KMS-11 (cell line): ENCODE results near the gene SULT4A1.

Source experiments
- H2AFZ ChIP-seq: fragments of 200-600 bp; sonication (generic); 2 replicates; pipeline ENCODE4 v1.6.1; 2016; ENCODE audit warnings: antibody characterized with exemption, mixed run types, low read depth
- H3K27ac ChIP-seq: fragments of 200-600 bp; sonication (generic); 2 replicates; pipeline ENCODE4 v1.6.1; 2016; ENCODE audit warnings: mild to moderate bottlenecking, mixed run types
- H3K27me3 ChIP-seq: fragments of 200-600 bp; sonication (generic); 2 replicates; pipeline ENCODE4 v1.6.1; 2017; ENCODE audit warnings: mild to moderate bottlenecking, low read depth, mixed run types, moderate library complexity; ENCODE audit not compliant: insufficient read depth
- H3K36me3 ChIP-seq: fragments of 200-600 bp; sonication (generic); 2 replicates; pipeline ENCODE4 v1.6.1; 2017; ENCODE audit warnings: mild to moderate bottlenecking, mixed run types; ENCODE audit not compliant: insufficient read depth
- H3K4me1 ChIP-seq: fragments of 200-600 bp; sonication (generic); 2 replicates; pipeline ENCODE4 v1.6.1; 2016; ENCODE audit warnings: mild to moderate bottlenecking, low read depth, mixed run types; ENCODE audit not compliant: poor library complexity, severe bottlenecking
- H3K4me2 ChIP-seq: fragments of 200-600 bp; sonication (generic); 2 replicates; pipeline ENCODE4 v1.7.0; 2016; ENCODE audit warnings: mild to moderate bottlenecking, mixed run types
- H3K4me3 ChIP-seq: fragments of 200-600 bp; sonication (generic); IDR thresholded peaks from 2 replicates; pipeline ENCODE4 v1.6.1; 2017; ENCODE audit warnings: low read depth, low read length, mixed read lengths; ENCODE audit not compliant: insufficient read depth
- H3K79me2 ChIP-seq: fragments of 200-600 bp; sonication (generic); 2 replicates; pipeline ENCODE4 v1.6.1; 2016; ENCODE audit warnings: low read depth, mixed run types; ENCODE audit not compliant: insufficient read depth
- H3K9ac ChIP-seq: fragments of 200-600 bp; sonication (generic); 2 replicates; pipeline ENCODE4 v1.6.1; 2016; ENCODE audit warnings: mild to moderate bottlenecking, mixed run types
- H4K20me1 ChIP-seq: fragments of 200-600 bp; sonication (generic); 2 replicates; pipeline ENCODE4 v1.6.1; 2016; ENCODE audit warnings: mild to moderate bottlenecking, mixed run types; ENCODE audit not compliant: insufficient read depth
- CTCF ChIP-seq: fragments of 200-600 bp; sonication (generic); conservative IDR thresholded peaks from 2 replicates; pipeline ENCODE4 v1.6.1; 2017; ENCODE audit warnings: low read depth, mild to moderate bottlenecking, antibody characterized with exemption, low read length, moderate library complexity, mixed read lengths

Gene SULT4A1

GRCh38 chr22:43843783-43844530, 18.4 kb downstream of the SULT4A1 start:
- Histone ChIP-seq H3K9ac (no peak overlapping the region), H2AFZ (no peak overlapping the region), H3K27ac (no peak overlapping the region), H3K27me3 (peaks cover 48% of the 10 kb centered on the region), H3K36me3 (no peaks in the 10 kb centered on the region), H3K79me2 (no peaks in the 10 kb centered on the region), H4K20me1 (no peaks in the 10 kb centered on the region), H3K4me3 (no peak overlapping the region), H3K4me1 (no peaks in the 10 kb centered on the region), H3K4me2 (no peak overlapping the region)
- no peak for TF ChIP-seq CTCF

GRCh38 chr22:43841742-43842141, 20.6 kb downstream of the SULT4A1 start:
- Histone ChIP-seq H3K4me3 (no peak overlapping the region), H2AFZ (no peak overlapping the region), H3K36me3 (no peaks in the 10 kb centered on the region), H3K27me3 (peaks cover 58% of the 10 kb centered on the region), H3K27ac (no peak overlapping the region), H4K20me1 (no peaks in the 10 kb centered on the region), H3K4me2 (no peak overlapping the region), H3K9ac (no peak overlapping the region), H3K4me1 (no peaks in the 10 kb centered on the region), H3K79me2 (no peaks in the 10 kb centered on the region)
- no peak for TF ChIP-seq CTCF

- Histone ChIP-seq H4K20me1 (no peaks in the 10 kb centered on the region), H3K4me2 (no peak overlapping the region), H3K9ac (no peak overlapping the region), H3K27ac (no peak overlapping the region), H3K79me2 (no peaks in the 10 kb centered on the region), H3K4me3 (no peak overlapping the region), H3K36me3 (no peaks in the 10 kb centered on the region), H3K27me3 (peaks cover 51% of the 10 kb centered on the region), H3K4me1 (no peaks in the 10 kb centered on the region), H2AFZ (no peak overlapping the region)
- TF ChIP-seq CTCF: no peak
Observed at GRCh38 chr22:43840851-43841250, 21.5 kb downstream of the SULT4A1 start.

GRCh38 chr22:43840431-43840830, 21.9 kb downstream of the SULT4A1 start:
- H3K27me3 ChIP-seq: peaks cover 50% of the 10 kb centered on the region
- no peak for TF ChIP-seq CTCF
- H3K27ac ChIP-seq: no peak overlapping the region
- no peak overlapping the region for H2AFZ ChIP-seq
- H3K36me3 ChIP-seq: no peaks in the 10 kb centered on the region
- H3K4me3 ChIP-seq: no peak overlapping the region
- H3K4me1 ChIP-seq: no peaks in the 10 kb centered on the region
- no peak overlapping the region for H3K9ac ChIP-seq
- H3K4me2 ChIP-seq: no peak overlapping the region
- no peaks in the 10 kb centered on the region for H3K79me2 ChIP-seq
- no peaks in the 10 kb centered on the region for H4K20me1 ChIP-seq
